ENCODE data around the gene CALM1. TPM values are rescaled to one million over a fixed set of nuclear protein-coding genes. Genes with fewer than 3 reads are reported as not detected.

CALM1 gene
- total RNA-seq, 1 donor from 2014 or later: 634 TPM

DNA sequence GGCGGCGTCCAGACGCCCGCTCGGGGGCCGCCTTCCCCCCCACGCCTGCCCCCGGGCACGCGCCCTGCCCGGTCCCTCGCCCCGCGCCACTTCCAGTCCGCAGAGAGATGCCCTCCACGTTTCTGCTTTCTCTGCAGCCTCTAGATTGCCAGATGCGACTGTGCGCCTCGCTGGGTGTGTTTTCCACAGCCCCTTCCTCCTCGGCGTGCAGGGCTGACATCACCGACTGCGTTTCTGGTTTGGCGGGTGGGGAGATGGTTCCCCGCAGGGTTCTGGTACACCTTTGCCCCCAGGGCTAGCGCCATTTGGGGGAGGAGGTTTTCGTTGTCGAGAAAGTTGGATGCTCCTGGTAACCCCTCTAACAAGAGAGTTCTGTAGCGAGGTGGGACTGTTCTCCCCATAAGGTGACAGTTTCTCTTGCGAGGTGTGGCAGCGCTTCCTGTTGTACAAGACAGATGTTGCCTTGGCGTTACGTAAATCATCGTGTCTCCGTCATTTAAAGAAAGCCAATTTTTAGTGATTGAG, 1.5 kb downstream of the CALM1 start:
- H3K9me3 Mint-ChIP-seq (ENCODE audit: unreplicated experiment): no peaks in the 10 kb centered on the region
- TF ChIP-seq, protein P1, sequence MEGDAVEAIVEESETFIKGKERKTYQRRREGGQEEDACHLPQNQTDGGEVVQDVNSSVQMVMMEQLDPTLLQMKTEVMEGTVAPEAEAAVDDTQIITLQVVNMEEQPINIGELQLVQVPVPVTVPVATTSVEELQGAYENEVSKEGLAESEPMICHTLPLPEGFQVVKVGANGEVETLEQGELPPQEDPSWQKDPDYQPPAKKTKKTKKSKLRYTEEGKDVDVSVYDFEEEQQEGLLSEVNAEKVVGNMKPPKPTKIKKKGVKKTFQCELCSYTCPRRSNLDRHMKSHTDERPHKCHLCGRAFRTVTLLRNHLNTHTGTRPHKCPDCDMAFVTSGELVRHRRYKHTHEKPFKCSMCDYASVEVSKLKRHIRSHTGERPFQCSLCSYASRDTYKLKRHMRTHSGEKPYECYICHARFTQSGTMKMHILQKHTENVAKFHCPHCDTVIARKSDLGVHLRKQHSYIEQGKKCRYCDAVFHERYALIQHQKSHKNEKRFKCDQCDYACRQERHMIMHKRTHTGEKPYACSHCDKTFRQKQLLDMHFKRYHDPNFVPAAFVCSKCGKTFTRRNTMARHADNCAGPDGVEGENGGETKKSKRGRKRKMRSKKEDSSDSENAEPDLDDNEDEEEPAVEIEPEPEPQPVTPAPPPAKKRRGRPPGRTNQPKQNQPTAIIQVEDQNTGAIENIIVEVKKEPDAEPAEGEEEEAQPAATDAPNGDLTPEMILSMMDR (IDR thresholded peaks at IDR 0.05; ENCODE audit: unreplicated experiment): no peak
- no peak for DNase-seq (ENCODE audit: low spot score)
- H3K4me1 Mint-ChIP-seq (ENCODE audit: unreplicated experiment): peaks cover 41% of the 10 kb centered on the region
- H3K36me3 Mint-ChIP-seq (ENCODE audit: low read depth, unreplicated experiment): peaks cover 39% of the 10 kb centered on the region
- H3K4me3 Mint-ChIP-seq (ENCODE audit: unreplicated experiment): peak overlapping the region; percentile 97
- peak overlapping the region; percentile 86 for H3K27ac Mint-ChIP-seq (ENCODE audit: unreplicated experiment)
- peaks cover 9% of the 10 kb centered on the region for H3K27me3 Mint-ChIP-seq (ENCODE audit: unreplicated experiment)

DNA sequence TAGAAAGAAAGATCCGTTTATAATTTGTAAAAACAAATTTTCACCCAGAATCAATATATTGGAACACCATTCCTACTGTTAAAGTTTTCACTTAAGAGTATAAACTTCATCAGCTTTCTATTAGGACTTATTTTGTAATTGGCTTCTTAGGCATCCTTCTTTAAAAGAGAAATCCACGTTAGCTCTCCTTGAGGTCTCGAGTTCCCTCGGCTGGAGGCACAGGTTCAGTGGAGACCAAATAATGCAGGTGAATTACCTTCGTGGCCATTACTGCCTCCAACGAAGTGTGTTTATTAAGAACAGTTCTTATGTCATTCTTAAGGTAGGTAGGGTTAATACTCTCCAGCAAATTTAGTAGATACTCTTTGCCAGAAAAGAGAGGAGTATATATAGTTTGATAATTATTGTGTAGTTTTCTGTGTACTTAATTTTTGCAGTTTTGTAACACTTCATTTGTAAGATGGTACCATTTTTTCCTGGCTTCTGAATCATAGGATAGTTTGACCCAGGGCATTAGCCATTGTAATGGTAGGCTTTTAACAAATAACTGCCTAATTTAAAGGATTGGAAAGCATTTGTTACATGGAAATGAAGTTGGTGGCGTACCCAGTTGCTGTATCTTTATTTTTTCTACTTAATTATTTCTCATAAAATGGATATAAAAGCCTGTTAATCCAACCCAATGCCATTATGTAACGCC, 2.2 kb downstream of the CALM1 start:
- DNase-seq (ENCODE audit: low spot score): no peak
- peak overlapping the region; percentile 86 for H3K27ac Mint-ChIP-seq (ENCODE audit: unreplicated experiment)
- TF ChIP-seq, protein P1 (IDR thresholded peaks at IDR 0.05; ENCODE audit: unreplicated experiment): no peak
- H3K36me3 Mint-ChIP-seq (ENCODE audit: low read depth, unreplicated experiment): peaks cover 44% of the 10 kb centered on the region
- H3K4me1 Mint-ChIP-seq (ENCODE audit: unreplicated experiment): peaks cover 41% of the 10 kb centered on the region
- H3K4me3 Mint-ChIP-seq (ENCODE audit: unreplicated experiment): peak overlapping the region; percentile 97
- H3K27me3 Mint-ChIP-seq (ENCODE audit: unreplicated experiment): peaks cover 9% of the 10 kb centered on the region
- H3K9me3 Mint-ChIP-seq (ENCODE audit: unreplicated experiment): no peaks in the 10 kb centered on the region

DNA sequence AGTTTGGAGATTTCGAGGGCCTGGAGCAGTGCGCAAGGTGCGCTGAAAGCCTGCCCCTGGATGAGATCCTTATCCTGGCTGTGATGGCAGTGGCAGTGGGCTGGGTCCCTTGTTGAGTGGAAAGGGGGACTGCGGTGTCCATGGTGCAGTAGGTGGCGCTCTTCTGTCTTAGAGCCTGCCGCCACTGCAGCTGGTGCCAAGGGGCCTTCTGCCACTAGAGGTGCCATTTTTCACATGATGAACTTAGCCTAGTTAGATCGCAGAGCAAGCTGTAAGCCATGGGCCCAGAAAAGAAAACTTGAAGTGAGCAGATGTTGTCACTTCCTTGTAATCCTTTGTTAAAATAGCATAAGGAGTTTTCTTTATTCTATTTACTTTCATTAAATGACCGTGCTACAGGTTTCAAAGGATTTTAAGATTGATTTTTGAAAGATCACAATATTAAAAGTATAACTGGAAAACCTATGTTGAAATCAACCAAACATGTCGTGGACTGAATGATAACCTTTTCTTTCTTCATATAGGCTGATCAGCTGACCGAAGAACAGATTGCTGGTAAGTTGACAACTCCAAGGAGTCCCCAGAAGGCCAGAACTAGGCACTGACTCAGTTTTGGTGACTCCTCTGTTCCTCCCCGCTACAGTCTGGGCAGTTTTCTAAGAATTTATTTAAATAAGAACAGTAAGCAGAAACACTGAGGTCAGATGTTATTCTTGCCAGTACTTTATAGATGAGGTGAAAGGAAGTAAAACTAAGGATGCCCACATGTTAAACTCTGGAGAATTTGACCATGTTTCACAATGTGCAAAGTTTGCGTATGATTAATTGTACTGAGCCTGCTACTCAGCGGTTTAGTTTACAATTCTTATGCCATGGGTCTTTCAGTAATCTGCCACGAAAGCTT, 3.0 kb downstream of the CALM1 start:
- H3K4me1 Mint-ChIP-seq (ENCODE audit: unreplicated experiment): peaks cover 41% of the 10 kb centered on the region
- H3K36me3 Mint-ChIP-seq (ENCODE audit: low read depth, unreplicated experiment): peaks cover 50% of the 10 kb centered on the region
- no peak overlapping the region for H3K27ac Mint-ChIP-seq (ENCODE audit: unreplicated experiment)
- DNase-seq (ENCODE audit: low spot score): peak; percentile 88
- H3K4me3 Mint-ChIP-seq (ENCODE audit: unreplicated experiment): peak overlapping the region; percentile 82
- H3K9me3 Mint-ChIP-seq (ENCODE audit: unreplicated experiment): no peaks in the 10 kb centered on the region
- TF ChIP-seq, protein P1 (IDR thresholded peaks at IDR 0.05; ENCODE audit: unreplicated experiment): peak; percentile 96
- peaks cover 9% of the 10 kb centered on the region for H3K27me3 Mint-ChIP-seq (ENCODE audit: unreplicated experiment)

DNA sequence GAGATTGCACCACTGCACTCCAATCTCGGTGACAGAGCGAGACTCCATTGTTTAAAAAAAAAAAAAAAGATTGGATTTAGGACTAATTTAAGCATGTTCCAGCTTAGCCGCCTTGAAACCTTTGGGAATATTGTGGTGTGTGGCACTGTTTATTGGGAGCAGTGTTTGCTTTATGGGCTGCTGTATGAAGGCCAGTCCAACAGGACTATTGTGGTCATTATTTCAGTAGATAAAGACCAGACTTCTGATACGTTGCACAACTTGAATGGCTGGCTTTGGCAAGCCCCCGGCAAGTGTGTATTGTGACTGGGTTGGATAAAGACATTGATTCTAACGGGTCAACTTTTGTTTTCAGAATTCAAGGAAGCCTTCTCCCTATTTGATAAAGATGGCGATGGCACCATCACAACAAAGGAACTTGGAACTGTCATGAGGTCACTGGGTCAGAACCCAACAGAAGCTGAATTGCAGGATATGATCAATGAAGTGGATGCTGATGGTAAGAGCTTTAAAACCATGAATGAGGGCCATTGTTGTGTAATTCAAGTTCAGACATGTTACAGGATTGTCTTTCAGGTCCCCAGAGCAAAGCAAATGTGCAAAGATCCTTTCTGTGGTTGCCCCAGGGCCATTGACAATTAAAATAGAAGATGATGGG, 4.2 kb downstream of the CALM1 start:
- peak overlapping the region; percentile 26 for H3K4me3 Mint-ChIP-seq (ENCODE audit: unreplicated experiment)
- H3K27ac Mint-ChIP-seq (ENCODE audit: unreplicated experiment): no peak overlapping the region
- TF ChIP-seq, protein P1 (IDR thresholded peaks at IDR 0.05; ENCODE audit: unreplicated experiment): no peak
- H3K27me3 Mint-ChIP-seq (ENCODE audit: unreplicated experiment): peaks cover 9% of the 10 kb centered on the region
- DNase-seq (ENCODE audit: low spot score): no peak
- H3K4me1 Mint-ChIP-seq (ENCODE audit: unreplicated experiment): peaks cover 40% of the 10 kb centered on the region
- peaks cover 61% of the 10 kb centered on the region for H3K36me3 Mint-ChIP-seq (ENCODE audit: low read depth, unreplicated experiment)
- H3K9me3 Mint-ChIP-seq (ENCODE audit: unreplicated experiment): no peaks in the 10 kb centered on the region
